OCI-LY7 (cell line): ENCODE measurements around the gene KRTDAP. TPM values are rescaled to one million over a fixed set of nuclear protein-coding genes. Genes with fewer than 3 reads are reported as not detected.

Source experiments
- BruUV-seq: library from RNA; stranded (reverse); fragments of 400-500 nt; replicated peaks from 2 replicates; lab custom pipeline; 2021; lab: Mats Ljungman, UMichigan
- CTCF ChIA-PET: fragments of 300-600 bp; sonication (Branson Sonifier 250); formaldehyde crosslinking; loops from one replicate; lab custom pipeline; 2022; ENCODE audit warnings: antibody characterized with exemption; ENCODE audit not compliant: unreplicated experiment; lab: Charles Lee
- POLR2A ChIA-PET: fragments of 300-600 bp; sonication (Branson Sonifier 250); formaldehyde crosslinking; loops from one replicate; lab custom pipeline; 2022; ENCODE audit warnings: antibody characterized with exemption; lab: Charles Lee
- DNase-seq: peaks from one replicate; pipeline ENCODE4 v3.0.0-alpha.2; 2015; ENCODE audit warnings: low spot score
- H2AFZ ChIP-seq: fragments of 200-600 bp; sonication (generic), shearing (Covaris generic); 2 replicates; pipeline ENCODE4 v1.6.1; 2014; ENCODE audit warnings: mild to moderate bottlenecking, antibody characterized with exemption, low read length, moderate library complexity
- H3K27ac ChIP-seq: fragments of 200-600 bp; sonication (generic); 2 replicates; pipeline ENCODE4 v1.5.1; 2014; ENCODE audit warnings: mixed run types, low read depth, mild to moderate bottlenecking, moderate library complexity, low read length, inconsistent platforms; ENCODE audit not compliant: poor library complexity, severe bottlenecking
- H3K36me3 ChIP-seq: fragments of 200-600 bp; sonication (generic); 2 replicates; pipeline ENCODE4 v1.6.1; 2014; ENCODE audit warnings: mild to moderate bottlenecking, antibody characterized with exemption, low read length, moderate library complexity, mixed read lengths; ENCODE audit not compliant: insufficient read depth
- H3K4me1 ChIP-seq: fragments of 200-600 bp; sonication (generic); 2 replicates; pipeline ENCODE4 v1.5.1; 2014; ENCODE audit warnings: mild to moderate bottlenecking, low read length; ENCODE audit not compliant: insufficient read depth, poor library complexity, severe bottlenecking
- H3K4me2 ChIP-seq: fragments of 200-600 bp; sonication (generic); 2 replicates; pipeline ENCODE4 v1.6.1; 2014; ENCODE audit warnings: mild to moderate bottlenecking, low read length
- H3K4me3 ChIP-seq: fragments of 200-600 bp; sonication (generic); 2 replicates; pipeline ENCODE4 v1.5.1; 2014; ENCODE audit warnings: mild to moderate bottlenecking, low read depth, low read length; ENCODE audit not compliant: poor library complexity, severe bottlenecking
- H3K79me2 ChIP-seq: fragments of 200-600 bp; sonication (generic); 2 replicates; pipeline ENCODE4 v1.6.1; 2016; ENCODE audit warnings: low read depth, mild to moderate bottlenecking, low read length, moderate library complexity, mixed read lengths; ENCODE audit not compliant: insufficient read depth
- H3K9me2 ChIP-seq: fragments of 200-600 bp; sonication (generic); 2 replicates; pipeline ENCODE4 v1.6.1; 2016; ENCODE audit warnings: mild to moderate bottlenecking, low read length, mixed read lengths; ENCODE audit not compliant: insufficient read depth
- H3K9me3 ChIP-seq: fragments of 200-600 bp; sonication (generic); 2 replicates; pipeline ENCODE4 v1.6.1; 2014; ENCODE audit warnings: mild to moderate bottlenecking, mixed run types, low read length, mixed read lengths
- H4K20me1 ChIP-seq: fragments of 200-600 bp; sonication (generic); 2 replicates; pipeline ENCODE4 v1.6.1; 2014; ENCODE audit warnings: mild to moderate bottlenecking, antibody characterized with exemption, low read length, moderate library complexity, mixed read lengths; ENCODE audit not compliant: insufficient read depth
- CTCF ChIP-seq: fragments of 200-600 bp; sonication (generic); conservative IDR thresholded peaks from 2 replicates; pipeline ENCODE4 v1.5.1; 2014; ENCODE audit warnings: mild to moderate bottlenecking, antibody characterized with exemption, low read length, moderate library complexity, mixed read lengths
- EZH2phosphoT487 ChIP-seq: fragments of 200-600 bp; sonication (generic); IDR thresholded peaks from 2 replicates; pipeline ENCODE4 v1.6.1; 2018; ENCODE audit warnings: low read depth, borderline replicate concordance, mild to moderate bottlenecking, mixed run types, antibody characterized with exemption, low read length, moderate library complexity, mixed read lengths
- intact Hi-C: fragments of 100-400 bp; cut with micrococcal nuclease; formaldehyde crosslinking; loops from one replicate; pipeline ENCODE4 v1.10.0; 2022; ENCODE audit not compliant: unreplicated experiment
- total RNA-seq, 2 experiments: library from RNA; depleted of rRNA in 1 of 2; stranded (reverse); fragments of >200 nt in 1 of 2; shearing (Covaris generic) in 1 of 2; gene quantifications; 2 replicates each; pipeline ENCODE4 v1.2.3, GENCODE V29; 2014 to 2022

The KRTDAP gene
- total RNA-seq, 2 experiments from 2014 or later, result not detected

- intact Hi-C loops, result no loop called here
- no peaks in the 10 kb centered on the region for H3K9me3 ChIP-seq
- no peaks in the 10 kb centered on the region for H3K9me2 ChIP-seq
- DNase-seq, result no peak
- no peak for TF ChIP-seq EZH2phosphoT487
- TF ChIP-seq CTCF, result no peak
- H3K4me3 ChIP-seq, result no peak overlapping the region
- no peaks in the 10 kb centered on the region for H4K20me1 ChIP-seq
- CTCF ChIA-PET, result no interaction called here
- no peak overlapping the region for H3K27ac ChIP-seq
- no TSS peak for BruUV-seq
- POLR2A ChIA-PET, result no interaction called here
- no peaks in the 10 kb centered on the region for H3K79me2 ChIP-seq
- no peaks in the 10 kb centered on the region for H3K36me3 ChIP-seq
- H3K4me2 ChIP-seq, result no peak overlapping the region
- no peaks in the 10 kb centered on the region for H3K4me1 ChIP-seq
- no peak overlapping the region for H2AFZ ChIP-seq
Observed at GRCh38 chr19:35518313-35518712, 28.0 kb upstream of the KRTDAP start.

GRCh38 chr19:35517342-35517741 is 27.1 kb upstream of the KRTDAP start:
- Histone ChIP-seq H3K4me3 (no peak overlapping the region), H3K36me3 (no peaks in the 10 kb centered on the region), H3K9me3 (no peaks in the 10 kb centered on the region), H2AFZ (no peak overlapping the region), H4K20me1 (no peaks in the 10 kb centered on the region), H3K27ac (no peak overlapping the region), H3K9me2 (no peaks in the 10 kb centered on the region), H3K79me2 (no peaks in the 10 kb centered on the region), H3K4me2 (no peak overlapping the region), H3K4me1 (no peaks in the 10 kb centered on the region)
- POLR2A ChIA-PET, result interaction anchor here (0.6 kb wide), 1 partner anchor 123 kb away, joined by 3 read pairs; no protein-coding TSS in a partner anchor
- BruUV-seq, result no TSS peak
- TF ChIP-seq CTCF (no peak), EZH2phosphoT487 (no peak)
- CTCF ChIA-PET, result no interaction called here
- DNase-seq, result no peak
- intact Hi-C loops, result no loop called here

- ChIA-PET POLR2A (interaction anchor here (0.7 kb wide), 1 partner anchor 262 kb away, joined by 3 read pairs; no protein-coding TSS in a partner anchor), CTCF (no interaction called here)
- Histone ChIP-seq H4K20me1 (no peaks in the 10 kb centered on the region), H3K9me3 (no peaks in the 10 kb centered on the region), H2AFZ (no peak overlapping the region), H3K36me3 (no peaks in the 10 kb centered on the region), H3K4me3 (no peak overlapping the region), H3K4me2 (no peak overlapping the region), H3K4me1 (no peaks in the 10 kb centered on the region), H3K27ac (no peak overlapping the region), H3K9me2 (no peaks in the 10 kb centered on the region), H3K79me2 (no peaks in the 10 kb centered on the region)
- intact Hi-C loops, result no loop called here
- no peak for TF ChIP-seq CTCF
- TF ChIP-seq EZH2phosphoT487, result no peak
- DNase-seq, result no peak
- no TSS peak for BruUV-seq
Observed at GRCh38 chr19:35516310-35516709, 26.0 kb upstream of the KRTDAP start.
